Ectodermal cell (in vitro differentiated cells): Measurements from ENCODE around the gene RICTOR.

Source experiments
- H3K27ac ChIP-seq: 2 replicates; pipeline ENCODE4 v1.7.0; 2013; ENCODE audit warnings: mild to moderate bottlenecking, low read depth, low read length; ENCODE audit not compliant: insufficient read depth, poor library complexity, severe bottlenecking
- H3K27me3 ChIP-seq: 2 replicates; pipeline ENCODE4 v1.7.0; 2013; ENCODE audit warnings: mild to moderate bottlenecking, low read length; ENCODE audit not compliant: insufficient read depth, control insufficient read depth, poor library complexity, severe bottlenecking
- H3K36me3 ChIP-seq: one replicate; pipeline ENCODE4 v1.7.0; 2013; ENCODE audit warnings: low read length; ENCODE audit not compliant: control insufficient read depth, insufficient read depth
- H3K4me1 ChIP-seq: one replicate; pipeline ENCODE4 v1.7.0; 2013; ENCODE audit warnings: low read length; ENCODE audit not compliant: control insufficient read depth, insufficient read depth
- H3K4me3 ChIP-seq: 2 replicates; pipeline ENCODE4 v1.7.0; 2013; ENCODE audit warnings: low read depth, low read length, control low read depth; ENCODE audit not compliant: insufficient read depth
- H3K9me3 ChIP-seq: 2 replicates; pipeline ENCODE4 v1.7.0; 2013; ENCODE audit warnings: mild to moderate bottlenecking, low read length, moderate library complexity; ENCODE audit not compliant: control insufficient read depth
- WGBS, 2 experiments: methylation state at CpG; one replicate each; pipeline ENCODE4 v1.1.7; 2013; ENCODE audit warnings: missing lambda C conversion rate in 2 of 2; 5-methylcytosine and 5-hydroxymethylcytosine counted together

Gene RICTOR

GRCh38 chr5:38948501-38948900 is 125.7 kb downstream of the RICTOR start:
- H3K4me1 ChIP-seq: no peaks in the 10 kb centered on the region
- no peak overlapping the region for H3K4me3 ChIP-seq
- H3K36me3 ChIP-seq: peaks cover 29% of the 10 kb centered on the region
- H3K27ac ChIP-seq: no peak overlapping the region
- H3K27me3 ChIP-seq: no peaks in the 10 kb centered on the region
- H3K9me3 ChIP-seq: no peaks in the 10 kb centered on the region

GRCh38 chr5:38944282-38944681 is 129.9 kb downstream of the RICTOR start:
- H3K9me3 ChIP-seq: no peaks in the 10 kb centered on the region
- H3K36me3 ChIP-seq: peaks cover 7% of the 10 kb centered on the region
- no peaks in the 10 kb centered on the region for H3K4me1 ChIP-seq
- WGBS, 2 experiments: 98 to 99% methylated on average over 4 of the region's 4 CpGs
- H3K27me3 ChIP-seq: no peaks in the 10 kb centered on the region
- no peak overlapping the region for H3K4me3 ChIP-seq
- no peak overlapping the region for H3K27ac ChIP-seq

GRCh38 chr5:38941912-38942311 is 132.3 kb downstream of the RICTOR start:
- WGBS, 2 experiments: 100% methylated on average over 1 of the region's 2 CpGs
- Histone ChIP-seq H3K9me3 (no peaks in the 10 kb centered on the region), H3K36me3 (peaks cover 7% of the 10 kb centered on the region)

GRCh38 chr5:38940230-38940858 is 133.9 kb downstream of the RICTOR start:
- no peaks in the 10 kb centered on the region for H3K9me3 ChIP-seq
- 96% methylated on average over 2 of the region's 2 CpGs; no CpG with 5 or more reads in 1 of the 2 experiments for WGBS, 2 experiments
- peaks cover 5% of the 10 kb centered on the region for H3K36me3 ChIP-seq
- H3K27ac ChIP-seq: no peak overlapping the region
- H3K4me1 ChIP-seq: no peaks in the 10 kb centered on the region
- no peak overlapping the region for H3K4me3 ChIP-seq
- no peaks in the 10 kb centered on the region for H3K27me3 ChIP-seq

More at GRCh38 chr5:38941912-38942311, 132.3 kb downstream of the RICTOR start:
- no peaks in the 10 kb centered on the region for H3K27me3 ChIP-seq
- H3K4me1 ChIP-seq: no peaks in the 10 kb centered on the region
- H3K4me3 ChIP-seq: no peak overlapping the region
- no peak overlapping the region for H3K27ac ChIP-seq

- no peaks in the 10 kb centered on the region for H3K27me3 ChIP-seq
- WGBS, 2 experiments: 80 to 89% methylated on average over 1 of the region's 1 CpG
- H3K36me3 ChIP-seq: no peaks in the 10 kb centered on the region
- H3K4me3 ChIP-seq: no peak overlapping the region
- H3K27ac ChIP-seq: no peak overlapping the region
- H3K4me1 ChIP-seq: no peaks in the 10 kb centered on the region
- no peaks in the 10 kb centered on the region for H3K9me3 ChIP-seq
These were observed 135.2 kb downstream of the RICTOR start for GRCh38 chr5:38938973-38939372.

- no peaks in the 10 kb centered on the region for H3K36me3 ChIP-seq
- no peak overlapping the region for H3K4me3 ChIP-seq
- no peak overlapping the region for H3K27ac ChIP-seq
- WGBS, 2 experiments: 86 to 100% methylated on average over 1 of the region's 1 CpG
- no peaks in the 10 kb centered on the region for H3K4me1 ChIP-seq
- no peaks in the 10 kb centered on the region for H3K27me3 ChIP-seq
- H3K9me3 ChIP-seq: no peaks in the 10 kb centered on the region
These were observed 135.8 kb downstream of the RICTOR start for GRCh38 chr5:38938424-38938823.

- Histone ChIP-seq H3K27ac (no peak overlapping the region), H3K27me3 (no peaks in the 10 kb centered on the region), H3K36me3 (no peaks in the 10 kb centered on the region), H3K9me3 (no peaks in the 10 kb centered on the region), H3K4me1 (no peaks in the 10 kb centered on the region), H3K4me3 (no peak overlapping the region)
- WGBS, 2 experiments: 92 to 94% methylated on average over 3 to 5 of the region's 6 CpGs
These were observed 137.9 kb downstream of the RICTOR start for GRCh38 chr5:38936269-38936668.

GRCh38 chr5:38935437-38935836 is 138.8 kb downstream of the RICTOR start:
- Histone ChIP-seq H3K36me3 (no peaks in the 10 kb centered on the region), H3K4me1 (no peaks in the 10 kb centered on the region), H3K9me3 (no peaks in the 10 kb centered on the region), H3K27ac (no peak overlapping the region), H3K27me3 (no peaks in the 10 kb centered on the region), H3K4me3 (no peak overlapping the region)
- no CpG with 5 or more reads among the region's 1 CpG for WGBS, 2 experiments

- H3K4me1 ChIP-seq: no peaks in the 10 kb centered on the region
- 87 to 91% methylated on average over 4 of the region's 4 CpGs for WGBS, 2 experiments
These were observed 141.3 kb downstream of the RICTOR start for GRCh38 chr5:38932854-38933408.

GRCh38 chr5:38931731-38932130 is 142.5 kb downstream of the RICTOR start:
- H3K36me3 ChIP-seq: no peaks in the 10 kb centered on the region
- H3K4me1 ChIP-seq: no peaks in the 10 kb centered on the region
- H3K27me3 ChIP-seq: no peaks in the 10 kb centered on the region
- no peak overlapping the region for H3K4me3 ChIP-seq
- 99 to 100% methylated on average over 4 of the region's 4 CpGs for WGBS, 2 experiments
- no peaks in the 10 kb centered on the region for H3K9me3 ChIP-seq
- no peak overlapping the region for H3K27ac ChIP-seq

More at GRCh38 chr5:38932854-38933408, 141.3 kb downstream of the RICTOR start:
- Histone ChIP-seq H3K36me3 (no peaks in the 10 kb centered on the region), H3K27ac (no peak overlapping the region), H3K9me3 (no peaks in the 10 kb centered on the region), H3K4me3 (no peak overlapping the region), H3K27me3 (no peaks in the 10 kb centered on the region)
